ENCODE results near the gene STAM2.

Gene STAM2

DNA sequence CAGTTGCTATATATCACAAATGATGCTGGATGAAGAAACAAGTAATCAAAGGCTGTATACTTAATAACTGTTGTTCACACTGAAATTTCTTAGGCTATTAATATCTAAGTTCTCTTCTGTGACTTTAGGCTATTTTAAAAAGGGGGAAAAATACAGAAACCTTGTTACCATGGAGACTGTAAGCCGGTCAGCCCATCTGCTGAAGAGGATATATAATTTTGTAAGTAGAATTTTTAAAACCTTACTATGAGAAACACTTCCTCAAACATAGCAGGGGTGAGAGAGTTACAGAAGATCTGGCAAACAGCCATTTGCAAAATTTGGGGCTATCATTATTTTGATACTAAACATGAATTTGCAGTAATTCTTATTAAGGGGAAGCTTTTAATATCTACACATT, 104.5 kb downstream of the STAM2 start:
- DNase-seq (ENCODE audit: low read depth) = no peak

DNA sequence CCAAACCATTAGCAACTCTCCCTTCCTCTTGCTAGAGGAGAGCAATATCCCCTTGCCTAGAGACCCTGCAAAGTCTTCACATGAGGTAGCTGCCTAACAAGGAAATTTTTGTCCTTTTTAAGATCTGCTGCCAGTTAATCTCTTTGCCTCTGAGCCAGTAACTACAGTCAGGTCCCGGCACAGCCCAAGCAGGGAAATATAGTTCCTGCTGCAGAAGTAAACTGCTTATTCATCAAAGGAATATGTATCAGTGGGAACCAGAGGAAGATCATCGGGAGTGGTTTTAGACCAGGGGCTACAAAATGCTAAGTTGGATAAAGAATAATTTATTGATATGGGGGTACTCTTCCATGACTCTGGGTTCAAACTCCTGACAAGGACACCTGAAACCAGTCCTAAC, 107.3 kb downstream of the STAM2 start:
- DNase-seq (ENCODE audit: low read depth) = no peak

DNA sequence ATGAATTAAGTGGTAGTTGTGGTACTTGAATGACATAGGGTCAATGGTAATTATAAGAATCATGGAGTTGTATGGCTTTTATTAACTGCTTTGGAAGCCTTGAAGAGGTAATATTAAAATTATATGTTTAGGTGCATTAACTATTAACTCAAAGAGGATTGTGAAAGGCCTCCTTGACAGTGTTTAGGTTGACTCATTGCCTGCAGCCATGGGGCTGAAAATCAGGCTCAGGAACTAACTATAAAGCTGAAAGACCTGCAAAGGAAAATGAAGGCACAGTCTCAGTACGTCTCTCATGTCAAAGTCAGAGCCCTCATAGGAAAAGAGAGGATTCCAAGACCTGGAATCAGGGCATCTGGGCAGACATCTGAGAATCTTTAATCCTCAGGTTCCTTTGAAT, 107.7 kb downstream of the STAM2 start:
- no peak for DNase-seq (ENCODE audit: low read depth)
